ENCODE results near the gene RSPH4A.
"Not testable (repeated sequence)": the region's sequence is repeated elsewhere in the genome, so short reads cannot be mapped to it uniquely, and the experiment has no call there.

RSPH4A gene

GRCh38 chr6:116629563-116629981 lies 13.3 kb downstream of the RSPH4A start:
- DNase-seq, result no peak

GRCh38 chr6:116631379-116631990 lies 15.2 kb downstream of the RSPH4A start:
- no peak for DNase-seq

GRCh38 chr6:116633685-116634084 lies 17.4 kb downstream of the RSPH4A start:
- no peak for DNase-seq

GRCh38 chr6:116648156-116648555 lies 31.9 kb downstream of the RSPH4A start:
- no peak for DNase-seq

- no peak for DNase-seq
Measured at GRCh38 chr6:116649129-116649528, 32.9 kb downstream of the RSPH4A start.

GRCh38 chr6:116651916-116652315 lies 35.6 kb downstream of the RSPH4A start:
- DNase-seq, result no peak

GRCh38 chr6:116661594-116661993 lies 45.3 kb downstream of the RSPH4A start:
- DNase-seq, result no peak

- no peak for DNase-seq
Measured at GRCh38 chr6:116662202-116662601, 45.9 kb downstream of the RSPH4A start.

GRCh38 chr6:116663308-116663707 lies 47.0 kb downstream of the RSPH4A start:
- DNase-seq, result no peak

- DNase-seq, result not testable (repeated sequence)
Measured at GRCh38 chr6:116664169-116664568, 47.9 kb downstream of the RSPH4A start.

GRCh38 chr6:116665464-116665863 lies 49.2 kb downstream of the RSPH4A start:
- no peak for DNase-seq

- DNase-seq, result no peak
Measured at GRCh38 chr6:116666869-116667268, 50.6 kb downstream of the RSPH4A start.

- no peak for DNase-seq
Measured at GRCh38 chr6:116667623-116668022, 51.3 kb downstream of the RSPH4A start.

- no peak for DNase-seq
Measured at GRCh38 chr6:116672306-116672705, 56.0 kb downstream of the RSPH4A start.

- DNase-seq, result no peak
Measured at GRCh38 chr6:116676021-116676420, 59.7 kb downstream of the RSPH4A start.

GRCh38 chr6:116680880-116681672 lies 64.8 kb downstream of the RSPH4A start, which contains the start of gene KPNA5:
Gene KPNA5 (plus strand): TSS chr6:116681211. CDS start chr6:116681335, 124 bp downstream.
- peak; percentile 96 for DNase-seq

GRCh38 chr6:116682334-116682712 lies 66.0 kb downstream of the RSPH4A start:
- DNase-seq, result peak; percentile 74
